ENCODE measurements around the gene METTL5.
"Not testable (repeated sequence)": the region's sequence is repeated elsewhere in the genome, so short reads cannot be mapped to it uniquely, and the experiment has no call there.

Gene METTL5

DNA sequence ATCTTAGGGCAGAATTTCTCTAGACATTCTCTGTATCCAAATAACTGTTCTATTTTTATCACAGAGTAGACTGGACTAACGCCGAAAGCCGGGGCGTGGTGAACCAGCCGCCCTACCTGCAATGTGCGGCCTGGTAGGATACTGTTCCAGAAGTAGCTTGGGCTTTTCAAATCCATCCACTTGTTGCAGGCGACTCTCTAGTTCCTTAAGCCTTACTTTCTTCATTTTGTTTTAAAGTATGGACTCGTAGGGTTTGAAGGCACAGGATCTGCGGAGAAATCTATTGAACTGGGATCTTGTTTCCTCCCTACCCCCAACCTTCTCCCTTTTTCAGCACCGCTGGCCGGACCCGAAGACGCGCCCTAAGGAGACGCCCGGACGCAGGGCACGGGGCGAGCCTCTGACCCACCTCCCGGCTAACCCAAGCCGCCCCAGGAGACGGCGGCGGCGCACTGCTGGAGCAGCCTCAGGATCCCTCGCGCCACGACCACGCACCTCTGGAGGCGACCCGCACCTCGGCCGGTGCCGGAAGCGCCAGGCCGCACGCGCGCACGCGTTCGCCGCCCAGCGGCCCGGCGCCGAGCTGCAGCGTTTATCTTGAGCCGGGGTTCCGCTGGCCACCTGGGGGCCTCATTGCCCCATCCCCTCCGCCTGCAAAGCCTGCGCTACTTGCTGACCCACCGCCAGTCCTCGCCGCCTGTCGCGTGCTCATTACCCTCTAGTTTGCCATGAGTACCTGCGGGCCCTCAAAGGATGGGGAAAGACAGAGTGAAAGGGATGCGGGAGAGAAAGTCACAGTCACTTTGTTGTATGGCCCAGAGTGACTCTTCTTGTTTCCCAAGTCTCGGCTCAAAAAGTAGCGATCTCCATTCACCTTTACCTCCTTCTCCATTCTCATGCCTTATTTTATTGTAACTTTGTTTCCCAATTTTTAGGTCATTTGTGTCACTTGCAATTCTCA, at the start of gene METTL5:
METTL5 (minus strand) TSS at position 533 of the 961 bp plus-strand sequence; CDS start at position 225, 308 bp downstream.
- peak; percentile 70 for DNase-seq

DNA sequence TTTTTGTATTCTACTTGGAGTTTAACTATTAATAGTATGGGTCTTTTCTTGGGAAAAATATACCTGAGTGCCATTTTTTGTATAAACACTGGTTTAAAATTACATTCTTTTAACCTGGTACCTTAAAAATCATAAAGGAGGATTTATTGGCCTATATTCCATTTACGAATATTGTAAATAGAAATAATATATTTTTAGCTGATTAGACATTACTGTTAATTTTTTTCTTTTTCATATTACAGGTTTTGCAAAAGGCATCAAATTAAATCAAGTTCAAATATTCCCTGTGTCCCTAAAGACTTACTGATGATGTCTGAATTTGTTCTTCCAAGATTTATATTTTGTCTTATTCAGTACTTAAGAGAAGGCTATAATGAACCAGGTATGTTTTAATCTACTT, 47.3 kb upstream of the METTL5 start:
- no peak for DNase-seq

DNA sequence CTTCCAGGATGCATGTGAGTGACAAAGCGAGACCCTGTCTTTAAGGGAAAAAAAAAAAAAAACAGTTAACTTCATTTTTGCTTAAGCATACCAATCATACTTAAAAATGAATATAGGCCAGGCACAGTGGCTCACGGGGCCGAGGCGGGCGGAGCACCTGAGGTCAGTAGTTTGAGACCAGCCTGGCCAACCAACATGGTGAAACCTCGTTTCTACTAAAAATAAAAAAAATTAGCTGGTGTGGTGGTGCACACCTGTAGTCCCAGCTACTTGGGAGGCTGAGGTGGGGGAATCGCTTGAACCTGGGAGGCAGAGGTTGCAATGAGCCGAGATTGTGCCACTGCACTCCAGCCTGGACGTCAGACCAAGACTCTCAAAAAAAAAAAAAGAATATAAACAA, 46.7 kb upstream of the METTL5 start:
- not testable (repeated sequence) for DNase-seq

DNA sequence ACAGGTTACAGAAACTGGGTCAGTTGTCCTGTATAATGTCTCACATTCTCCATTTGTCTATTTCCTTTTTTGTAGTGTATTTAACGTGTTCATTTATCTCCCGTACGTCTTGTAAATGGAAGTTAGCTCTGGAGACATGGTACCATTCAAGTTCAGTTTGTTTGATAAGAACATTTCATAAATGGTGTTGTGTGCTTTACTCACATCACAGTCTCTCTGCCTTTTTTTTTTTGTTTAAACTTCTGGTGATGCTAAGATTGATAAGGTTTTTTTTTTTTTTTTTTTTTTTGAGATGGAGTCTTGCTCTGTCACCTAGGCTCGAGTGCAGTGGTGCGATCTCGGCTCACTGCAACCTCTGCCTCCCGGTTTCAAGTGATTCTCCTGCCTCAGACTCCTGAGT, 44.2 kb upstream of the METTL5 start:
- no peak for DNase-seq

DNA sequence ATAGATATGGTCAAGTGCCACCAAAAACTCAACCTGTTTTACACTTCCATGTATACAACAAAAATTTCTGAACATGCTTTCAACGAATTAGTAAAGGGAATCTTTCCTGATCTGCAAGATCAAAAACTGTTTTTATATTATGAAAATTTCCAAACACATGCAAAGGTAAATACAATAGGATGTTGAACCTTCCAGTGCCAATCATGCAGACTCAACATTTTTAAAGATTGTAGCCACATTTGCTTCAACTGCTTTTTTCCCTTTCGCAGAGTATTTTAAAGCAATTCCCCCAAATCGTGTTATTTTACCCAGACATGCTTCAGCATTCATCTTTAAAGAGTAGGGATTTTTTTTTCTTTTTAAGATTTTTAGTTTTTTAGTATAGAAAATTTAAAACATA, 42.9 kb upstream of the METTL5 start:
- no peak for DNase-seq

DNA sequence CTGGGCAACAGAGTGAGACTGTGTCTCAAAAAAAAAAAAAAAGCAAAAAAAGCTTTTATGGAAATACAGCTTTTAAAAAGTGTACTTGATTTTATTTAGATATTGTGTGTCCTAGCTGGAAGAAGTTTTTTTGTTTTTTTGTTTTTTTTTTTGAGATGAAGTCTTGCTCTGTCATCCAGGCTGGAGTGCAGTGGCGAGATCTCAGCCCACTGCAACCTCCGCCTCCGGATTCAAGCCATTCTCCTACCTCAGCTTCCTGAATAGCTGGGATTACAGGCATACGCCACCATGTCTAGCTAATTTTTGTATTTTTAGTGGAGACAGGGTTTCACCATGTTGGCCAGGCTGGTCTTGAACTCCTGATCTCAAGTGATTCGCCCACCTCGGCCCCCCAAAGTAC, 41.5 kb upstream of the METTL5 start:
- DNase-seq = not testable (repeated sequence)

DNA sequence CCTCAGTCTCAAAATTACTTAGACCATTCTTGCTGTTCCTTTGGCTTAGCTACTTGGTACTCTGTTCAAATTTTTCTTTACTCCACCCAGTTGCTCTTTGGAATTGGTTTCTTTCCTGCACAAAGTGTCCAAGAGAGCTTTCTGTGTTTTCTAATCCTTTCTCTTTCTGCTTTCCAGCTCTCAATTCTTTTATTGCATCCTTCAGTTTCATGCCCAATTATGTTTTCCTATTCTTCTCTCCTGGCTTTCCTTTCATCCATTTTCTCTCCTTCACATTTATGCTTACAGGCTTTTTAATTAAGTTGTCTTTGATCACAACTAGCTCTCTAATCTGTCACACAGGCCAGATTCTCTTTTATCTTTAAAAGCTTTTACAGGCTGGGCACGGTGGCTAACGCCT, 40.8 kb upstream of the METTL5 start:
- DNase-seq = no peak

DNA sequence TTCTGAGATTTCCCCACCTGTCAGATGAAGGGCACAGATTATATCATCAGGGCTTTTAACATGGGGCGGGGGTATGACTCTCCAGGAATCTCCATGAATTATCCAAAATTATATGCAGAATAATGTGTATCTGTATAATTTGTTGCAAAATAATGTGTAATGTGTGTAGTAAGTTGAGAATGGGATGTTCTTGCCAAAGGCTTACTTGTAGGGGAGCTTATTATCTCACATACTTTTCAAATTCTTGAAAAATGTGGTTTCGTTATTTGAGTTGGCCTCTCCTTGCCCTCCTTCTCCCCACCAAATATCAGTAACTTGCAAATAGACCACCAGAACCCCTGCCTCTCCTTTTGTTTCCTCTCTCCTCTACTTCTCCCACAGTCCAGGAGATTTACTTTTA, 38.1 kb upstream of the METTL5 start:
- DNase-seq = no peak

DNA sequence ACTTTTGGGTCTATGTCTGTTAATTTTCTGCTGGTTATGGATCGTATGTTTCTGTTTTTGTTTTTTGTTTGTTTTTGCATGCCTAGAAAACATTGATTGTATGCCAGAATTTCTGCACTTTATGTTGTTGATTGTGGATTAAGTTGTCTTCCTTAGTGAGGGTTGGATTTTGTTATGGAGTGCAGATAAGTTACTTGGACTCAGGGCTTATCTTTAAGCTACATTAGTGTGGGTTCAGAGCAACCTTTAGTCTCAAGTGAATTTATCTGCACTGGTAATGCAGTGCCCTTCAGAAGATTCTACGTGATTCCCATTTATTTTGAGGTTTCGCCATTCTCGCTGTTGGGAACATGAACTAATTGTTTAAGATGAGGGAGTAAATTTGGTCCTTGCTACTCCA, 35.4 kb upstream of the METTL5 start:
- no peak for DNase-seq

DNA sequence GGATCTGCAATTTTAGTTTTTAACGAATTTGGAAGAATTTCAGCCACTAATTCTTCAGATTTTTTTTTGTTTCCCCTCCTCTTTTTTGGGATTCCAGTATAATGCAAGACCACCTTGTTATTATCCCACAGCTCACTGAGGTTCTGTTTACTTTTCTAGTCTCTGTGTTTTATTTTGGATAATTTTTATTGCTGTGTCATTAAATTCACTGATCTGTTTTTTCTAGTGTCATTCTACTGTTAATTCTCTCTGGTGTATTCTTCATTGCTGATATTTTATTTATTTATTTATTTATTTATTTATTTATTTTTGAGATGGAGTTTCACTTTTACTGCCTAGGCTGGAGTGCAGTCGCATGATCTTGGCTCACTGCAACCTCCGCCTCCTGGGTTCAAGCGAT, 34.7 kb upstream of the METTL5 start:
- no peak for DNase-seq

DNA sequence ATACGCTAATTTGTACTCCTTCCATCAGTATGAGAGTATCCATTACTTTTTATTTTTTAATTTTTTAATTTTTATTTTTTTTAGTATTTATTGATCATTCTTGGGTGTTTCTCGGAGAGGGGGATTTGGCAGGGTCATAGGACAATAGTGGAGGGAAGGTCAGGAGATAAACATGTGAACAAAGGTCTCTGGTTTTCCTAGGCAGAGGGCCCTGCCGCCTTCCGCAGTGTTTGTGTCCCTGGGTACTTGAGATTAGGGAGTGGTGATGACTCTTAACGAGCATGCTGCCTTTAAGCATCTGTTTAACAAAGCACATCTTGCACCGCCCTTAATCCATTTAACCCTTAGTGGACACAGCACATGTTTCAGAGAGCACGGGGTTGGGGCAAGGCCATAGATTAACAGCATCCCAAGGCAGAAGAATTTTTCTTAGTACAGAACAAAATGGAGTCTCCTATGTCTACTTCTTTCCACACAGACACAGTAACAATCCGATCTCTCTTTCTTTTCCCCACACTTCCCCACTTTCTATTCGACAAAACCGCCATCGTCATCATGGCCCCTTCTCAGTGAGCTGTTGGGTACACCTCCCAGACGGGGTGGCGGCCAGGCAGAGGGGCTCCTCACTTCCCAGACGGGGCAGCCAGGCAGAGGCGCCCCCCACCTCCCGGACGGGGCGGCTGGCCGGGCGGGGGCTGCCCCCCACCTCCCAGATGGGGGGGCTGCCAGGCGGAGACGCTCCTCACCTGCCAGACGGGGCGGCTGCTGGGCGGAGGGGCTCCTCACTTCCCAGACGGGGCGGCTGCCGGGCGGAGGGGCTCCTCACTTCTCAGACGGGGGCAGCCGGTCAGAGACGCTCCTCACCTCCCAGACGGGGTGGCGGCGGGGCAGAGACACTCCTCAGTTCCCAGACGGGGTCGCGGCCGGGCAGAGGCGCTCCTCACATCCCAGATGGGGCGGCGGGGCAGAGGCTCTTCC, 30.9 kb upstream of the METTL5 start:
- DNase-seq = not testable (repeated sequence)

DNA sequence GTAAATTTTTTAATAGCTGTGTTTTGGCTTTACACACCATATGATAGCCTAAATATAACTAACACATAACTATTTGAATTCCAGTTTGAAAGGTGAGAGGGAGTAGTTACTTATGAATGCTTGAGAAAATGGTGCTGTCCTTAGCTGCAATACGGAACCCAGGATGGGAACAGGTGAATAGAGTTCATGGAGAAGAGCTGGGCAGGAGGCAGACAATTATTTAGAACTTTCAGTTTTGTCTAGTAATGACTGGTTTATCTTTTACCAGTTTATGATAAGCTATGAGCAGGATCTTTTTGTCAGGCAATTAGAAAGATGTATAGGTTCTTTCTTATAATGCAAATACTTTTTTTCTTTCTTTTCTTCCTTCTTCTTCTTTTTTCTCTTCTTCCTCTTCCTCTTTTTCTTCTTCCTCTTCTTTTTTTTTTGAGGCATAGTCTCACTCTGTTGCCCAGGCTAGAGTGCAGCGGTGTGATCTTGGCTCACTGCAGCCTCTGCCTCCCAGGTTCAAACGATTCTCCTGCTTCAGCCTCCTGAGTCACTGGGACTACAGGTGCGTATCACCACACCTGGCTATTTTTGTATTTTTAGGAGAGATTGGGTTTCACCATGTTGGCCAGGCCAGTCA, 28.4 kb upstream of the METTL5 start:
- no peak for DNase-seq

DNA sequence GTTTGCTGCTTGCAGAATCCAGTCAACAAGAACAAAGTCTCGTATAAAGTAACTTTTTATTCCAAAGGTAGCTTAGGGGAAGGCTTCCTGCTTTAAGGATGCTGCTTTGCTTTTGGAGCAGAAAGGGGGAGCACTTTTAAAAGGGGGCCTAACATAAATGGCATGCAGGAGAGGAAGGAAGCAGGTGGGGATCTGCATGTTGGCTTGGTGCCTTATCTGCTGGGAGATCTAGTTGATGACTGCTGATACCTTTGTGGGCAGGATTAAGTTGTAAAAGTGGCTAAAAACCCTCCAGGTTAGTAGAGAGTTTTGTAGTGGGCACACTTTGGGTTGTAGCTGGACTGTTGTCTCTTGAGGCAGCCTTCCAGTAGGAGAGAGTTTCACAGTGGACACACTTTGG, 25.0 kb upstream of the METTL5 start:
- no peak for DNase-seq

DNA sequence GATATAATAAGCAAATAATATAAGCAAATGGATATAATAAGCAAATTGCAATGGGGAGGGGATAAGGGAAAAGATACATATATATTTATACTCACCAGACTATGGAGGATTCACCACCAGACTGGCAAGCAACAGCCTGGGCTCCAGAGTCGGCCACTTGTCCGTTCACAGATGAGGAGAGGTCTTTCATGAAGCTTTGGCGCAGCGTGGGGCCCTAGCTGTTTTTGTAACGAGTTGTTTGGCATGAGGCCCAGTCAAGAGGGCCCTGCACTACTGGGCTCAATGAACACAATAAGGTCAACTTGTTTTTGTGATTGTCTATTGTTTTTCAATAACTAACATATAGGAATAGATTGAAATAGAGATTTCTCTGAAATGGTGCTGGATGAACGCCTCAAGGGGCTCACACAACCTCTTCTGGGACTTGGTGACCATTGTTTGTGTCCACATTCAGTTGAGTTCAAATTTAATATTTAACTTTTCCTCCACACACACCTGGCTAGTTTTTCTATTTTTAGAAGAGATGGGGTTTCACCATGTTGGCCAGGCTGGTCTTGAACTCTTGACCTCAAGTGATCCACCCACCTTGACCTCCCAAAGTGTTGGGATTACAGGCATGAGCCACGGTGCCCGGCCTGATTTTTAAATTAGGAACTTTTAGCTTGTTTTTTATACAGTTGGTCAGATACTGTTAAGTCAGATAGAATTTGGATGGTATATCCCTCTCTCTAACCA, 24.4 kb upstream of the METTL5 start:
- DNase-seq = not testable (repeated sequence)

DNA sequence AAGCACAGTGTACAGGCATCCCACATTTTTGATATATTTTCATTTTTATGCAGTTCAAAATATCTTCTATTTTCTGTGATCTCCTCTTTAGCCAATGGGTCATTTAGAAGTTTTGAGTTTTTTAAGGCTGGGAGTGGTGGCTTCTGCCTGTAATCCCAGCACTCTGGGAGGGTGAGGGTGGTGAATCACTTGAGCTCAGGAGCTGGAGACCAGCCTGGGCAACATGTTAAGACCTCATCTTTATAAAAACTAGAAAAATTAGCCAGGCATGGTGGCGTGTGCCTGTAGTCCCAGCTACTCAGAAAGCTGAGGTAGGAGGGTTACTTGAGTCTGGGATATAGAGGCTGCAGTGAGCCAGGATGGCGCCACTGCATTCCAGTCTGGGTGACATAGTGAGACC, 20.3 kb upstream of the METTL5 start:
- DNase-seq = no peak

DNA sequence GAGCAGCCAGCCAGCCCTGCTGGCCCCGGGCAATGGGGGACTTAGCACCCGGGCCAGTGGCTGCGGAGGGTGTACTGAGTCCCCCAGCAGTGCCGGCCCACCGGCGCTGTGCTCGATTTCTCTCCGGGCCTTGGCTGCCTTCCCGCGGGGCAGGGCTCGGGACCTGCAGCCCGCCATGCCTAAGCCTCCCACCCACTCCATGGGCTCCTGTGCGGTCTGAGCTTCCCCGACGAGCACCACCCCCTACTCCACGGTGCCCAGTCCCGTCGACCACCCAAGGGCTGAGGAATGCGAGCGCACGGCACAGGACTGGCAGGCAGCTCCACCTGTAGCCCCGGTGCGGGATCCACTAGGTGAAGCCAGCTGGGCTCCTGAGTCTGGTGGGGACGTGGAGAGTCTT, 16.9 kb upstream of the METTL5 start:
- not testable (repeated sequence) for DNase-seq

DNA sequence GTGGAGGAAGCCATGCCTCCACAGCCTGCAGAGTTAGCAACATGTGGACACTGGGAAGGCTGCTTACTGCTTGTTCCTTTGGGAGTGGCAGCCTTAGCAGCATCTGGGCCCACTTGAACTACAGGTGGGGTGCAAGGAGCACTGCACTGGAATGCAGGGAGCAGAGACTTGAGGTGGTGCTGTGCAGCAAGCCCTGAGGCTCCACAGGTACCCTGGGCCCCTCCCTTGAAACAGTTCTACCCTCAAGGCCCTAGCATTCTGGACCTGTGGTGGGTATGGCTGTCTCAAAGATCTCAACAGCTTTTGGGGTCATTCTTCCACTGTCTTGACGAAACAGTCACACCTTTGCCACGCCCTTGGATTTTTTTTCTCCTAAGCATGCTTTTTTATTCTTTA, 16.0 kb upstream of the METTL5 start:
- DNase-seq = no peak

DNA sequence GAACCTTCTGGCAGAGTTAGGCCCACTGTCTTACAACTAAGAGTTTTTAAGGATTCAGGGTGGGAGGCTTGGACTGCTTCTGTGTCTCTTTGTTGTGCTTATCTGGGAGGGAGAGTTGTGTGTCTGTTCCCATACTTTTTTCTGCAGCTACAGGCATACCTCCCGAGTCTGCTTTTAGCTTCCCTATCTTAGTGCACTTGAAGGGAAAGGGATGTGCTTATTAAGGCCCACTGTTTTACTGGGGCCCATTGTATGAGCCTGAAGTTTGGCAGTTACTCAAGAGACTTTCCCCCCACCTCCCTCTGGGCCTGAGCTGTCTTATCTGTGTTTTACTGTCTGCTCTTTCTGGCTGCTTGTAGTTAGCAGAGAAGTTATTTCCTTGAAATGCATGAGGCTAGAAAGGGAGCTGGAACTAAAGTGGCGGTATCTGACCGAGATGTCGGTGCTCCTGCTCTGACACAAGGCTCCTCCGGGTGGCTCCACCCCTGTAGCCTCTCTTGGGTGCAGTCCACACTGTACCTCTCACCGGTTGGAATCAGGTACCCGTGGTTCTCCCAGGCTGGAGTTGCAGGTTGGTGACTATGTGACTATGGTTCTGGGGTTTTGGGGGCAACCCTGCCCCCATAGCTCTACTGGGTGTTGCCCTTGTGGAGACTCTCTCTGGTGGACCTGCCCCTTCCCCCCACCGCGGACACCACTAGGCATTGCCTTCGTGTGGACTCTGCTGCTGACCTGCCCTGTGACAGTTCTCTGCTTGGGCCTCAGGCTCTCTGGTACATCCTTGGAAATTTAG, 15.4 kb upstream of the METTL5 start:
- DNase-seq = peak; percentile 16

DNA sequence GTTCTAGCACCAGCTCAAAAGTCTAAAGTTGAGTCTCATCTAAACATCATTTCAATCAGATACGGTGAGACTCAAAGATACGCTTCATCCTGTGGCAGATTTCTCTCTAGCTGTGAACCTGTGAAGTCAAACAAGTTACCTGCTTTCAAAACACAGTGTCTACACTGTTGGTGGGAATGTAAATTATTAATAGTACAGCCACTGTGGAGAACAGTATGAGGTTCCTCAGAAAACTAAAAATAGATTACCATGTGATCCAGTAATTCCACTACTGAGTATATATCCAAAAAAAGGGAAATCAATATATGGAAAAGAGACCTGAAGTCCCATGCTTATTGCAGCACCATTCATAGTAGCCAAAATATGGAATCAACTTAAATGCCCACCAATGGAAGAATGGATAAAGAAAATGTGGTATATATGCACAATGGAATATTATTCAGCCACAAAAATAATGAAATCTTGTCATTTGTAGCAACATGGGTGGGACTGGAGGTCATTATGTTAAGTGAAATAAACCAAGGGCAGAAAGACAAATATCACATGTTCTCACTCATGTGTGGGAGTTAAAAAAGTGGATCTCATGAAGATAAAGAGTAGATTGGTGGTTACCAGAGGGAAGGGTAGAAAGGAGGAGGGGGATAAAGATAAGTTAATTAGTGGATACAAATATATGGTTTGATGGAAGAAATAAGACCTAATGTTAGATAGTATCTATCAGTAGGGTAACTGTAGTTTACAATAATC, 14.2 kb upstream of the METTL5 start:
- DNase-seq = no peak

DNA sequence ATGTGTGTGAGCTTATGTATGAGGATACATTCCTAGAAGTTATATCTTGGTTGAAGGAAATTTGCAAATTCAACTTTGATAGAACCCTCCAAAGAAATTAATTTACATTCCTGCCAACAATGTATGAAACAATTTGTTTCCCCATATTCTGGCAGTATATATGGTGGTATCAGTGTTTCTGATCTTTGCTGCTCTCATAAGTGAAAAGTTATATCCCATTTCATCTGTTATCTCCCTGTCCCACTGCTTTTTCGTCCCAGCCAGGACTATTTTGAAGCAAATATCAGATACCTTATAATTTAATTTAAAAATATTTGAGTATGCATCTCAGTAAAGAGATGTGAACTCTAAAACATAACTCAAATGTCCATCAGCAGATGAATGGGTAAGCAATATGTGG, 9.7 kb upstream of the METTL5 start:
- no peak for DNase-seq

Data from NCI-H226 (cell line).